HEK293 (cell line): ENCODE results near the gene PNLDC1.

Source experiments
- CTCF ChIA-PET: fragments of 350-600 bp; formaldehyde crosslinking; extraction: SDS; loops from one replicate; lab custom pipeline; 2021; ENCODE audit warnings: antibody characterized with exemption; lab: Yijun Ruan, JAX
- POLR2A ChIA-PET: fragments of 300-600 bp; formaldehyde crosslinking; extraction: SDS; loops from one replicate; lab custom pipeline; 2020; ENCODE audit warnings: antibody characterized with exemption, inconsistent platforms; lab: Yijun Ruan, JAX
- H3K27ac ChIP-seq: fragments of 200-500 bp; sonication (Bioruptor generic); 2 replicates; pipeline ENCODE4 v1.5.1; 2014; ENCODE audit warnings: low read depth, low read length, control low read depth, inconsistent platforms; ENCODE audit errors: extremely low read depth
- H3K36me3 ChIP-seq, 2 experiments: fragments of 200-500 bp in 1 of 2; sonication (Bioruptor generic) in 1 of 2; 1 replicate in 1 of 2; 2 replicates in 1 of 2; pipeline ENCODE4 v1.5.1; 2014 to 2017; ENCODE audit warnings: inconsistent platforms in 2 of 2, low read length in 2 of 2; ENCODE audit not compliant: control insufficient read depth in 2 of 2, insufficient read depth in 1 of 2
- H3K4me1 ChIP-seq: fragments of 200-500 bp; sonication (Bioruptor generic); 2 replicates; pipeline ENCODE4 v1.5.1; 2014; ENCODE audit warnings: mild to moderate bottlenecking, low read length, inconsistent platforms; ENCODE audit not compliant: control insufficient read depth, insufficient read depth
- H3K4me3 ChIP-seq: 2 replicates; pipeline ENCODE4 v1.5.1; 2011; ENCODE audit warnings: low read depth, mild to moderate bottlenecking, control low read depth, low read length, moderate library complexity
- H3K9me3 ChIP-seq: fragments of 200-500 bp; sonication (Bioruptor generic); 2 replicates; pipeline ENCODE4 v1.5.1; 2014; ENCODE audit warnings: low read depth, low read length, inconsistent platforms; ENCODE audit not compliant: control insufficient read depth, insufficient read depth
- MZF1 ChIP-seq: fragments of 450-650 bp; formaldehyde crosslinking; IDR thresholded peaks from 2 replicates; pipeline ENCODE4 v1.5.1; 2017; ENCODE audit warnings: missing biosample characterization, missing genetic modification characterization, borderline replicate concordance
- PATZ1 ChIP-seq: fragments of 450-650 bp; formaldehyde crosslinking; IDR thresholded peaks from 2 replicates; pipeline ENCODE4 v1.5.1; 2016; ENCODE audit warnings: missing biosample characterization, missing genetic modification characterization
- PRDM1 ChIP-seq: fragments of 450-650 bp; formaldehyde crosslinking; IDR thresholded peaks from 2 replicates; pipeline ENCODE4; 2016; ENCODE audit warnings: missing biosample characterization, missing genetic modification characterization
- SALL2 ChIP-seq: fragments of 450-650 bp; formaldehyde crosslinking; IDR thresholded peaks from 2 replicates; pipeline ENCODE4 v1.5.0; 2017; ENCODE audit warnings: missing biosample characterization, mild to moderate bottlenecking, missing genetic modification characterization, borderline replicate concordance
- ZBTB26 ChIP-seq: fragments of 450-650 bp; formaldehyde crosslinking; optimal IDR thresholded peaks from 2 replicates; pipeline ENCODE3; 2016; ENCODE audit warnings: missing biosample characterization, mild to moderate bottlenecking, missing genetic modification characterization
- ZNF10 ChIP-seq: fragments of 450-650 bp; formaldehyde crosslinking; IDR thresholded peaks from 2 replicates; pipeline ENCODE4 v1.5.1; 2017; ENCODE audit warnings: missing biosample characterization, missing genetic modification characterization
- ZNF239 ChIP-seq: fragments of 450-650 bp; formaldehyde crosslinking; IDR thresholded peaks from 2 replicates; pipeline ENCODE4 v1.5.1; 2016; ENCODE audit warnings: missing biosample characterization, missing genetic modification characterization
- ZNF26 ChIP-seq: fragments of 450-650 bp; formaldehyde crosslinking; IDR thresholded peaks from 2 replicates; pipeline ENCODE4 v1.5.1; 2016; ENCODE audit warnings: missing biosample characterization, missing genetic modification characterization
- ZNF280D ChIP-seq: fragments of 450-650 bp; formaldehyde crosslinking; IDR thresholded peaks from 2 replicates; pipeline ENCODE4 v1.5.1; 2016; ENCODE audit warnings: missing biosample characterization, missing genetic modification characterization
- ZNF341 ChIP-seq: fragments of 450-650 bp; formaldehyde crosslinking; IDR thresholded peaks from 2 replicates; pipeline ENCODE4; 2016; ENCODE audit warnings: low read depth, missing biosample characterization, missing genetic modification characterization
- ZNF391 ChIP-seq: fragments of 450-650 bp; formaldehyde crosslinking; IDR thresholded peaks from 2 replicates; pipeline ENCODE4 v1.5.1; 2016; ENCODE audit warnings: low read depth, missing biosample characterization, missing genetic modification characterization, borderline replicate concordance
- ZNF394 ChIP-seq: fragments of 450-650 bp; formaldehyde crosslinking; IDR thresholded peaks from 2 replicates; pipeline ENCODE4 v1.5.1; 2016; ENCODE audit warnings: missing biosample characterization, missing genetic modification characterization, mild to moderate bottlenecking, moderate library complexity, borderline replicate concordance
- ZNF488 ChIP-seq: fragments of 450-650 bp; formaldehyde crosslinking; IDR thresholded peaks from 2 replicates; pipeline ENCODE4 v1.5.1; 2016; ENCODE audit warnings: missing biosample characterization, missing genetic modification characterization
- ZNF530 ChIP-seq: fragments of 450-650 bp; formaldehyde crosslinking; IDR thresholded peaks from 2 replicates; pipeline ENCODE4 v1.5.1; 2016; ENCODE audit warnings: low read depth, missing biosample characterization, missing genetic modification characterization
- ZNF571 ChIP-seq: fragments of 450-650 bp; formaldehyde crosslinking; IDR thresholded peaks from 2 replicates; pipeline ENCODE4 v1.5.0; 2017; ENCODE audit warnings: missing biosample characterization, missing genetic modification characterization
- ZNF621 ChIP-seq: fragments of 450-650 bp; formaldehyde crosslinking; IDR thresholded peaks from 2 replicates; pipeline ENCODE4 v1.5.1; 2017; ENCODE audit warnings: missing biosample characterization, missing genetic modification characterization
- ZNF701 ChIP-seq: fragments of 450-650 bp; formaldehyde crosslinking; IDR thresholded peaks from 2 replicates; pipeline ENCODE4 v1.5.1; 2016; ENCODE audit warnings: missing biosample characterization, missing genetic modification characterization
- ZNF707 ChIP-seq: fragments of 450-650 bp; formaldehyde crosslinking; IDR thresholded peaks from 2 replicates; pipeline ENCODE4 v1.5.1; 2016; ENCODE audit warnings: missing biosample characterization, missing genetic modification characterization
- ZNF747 ChIP-seq: fragments of 450-650 bp; formaldehyde crosslinking; IDR thresholded peaks from 2 replicates; pipeline ENCODE4 v1.5.1; 2016; ENCODE audit warnings: missing biosample characterization, missing genetic modification characterization

Gene PNLDC1

GRCh38 chr6:159797554-159797953 is 2.5 kb upstream of the PNLDC1 start:
- Histone ChIP-seq H3K9me3 (no peaks in the 10 kb centered on the region), H3K27ac (no peak overlapping the region), H3K36me3 (peaks cover 42 to 69% of the 10 kb centered on the region in 2 experiments), H3K4me1 (no peaks in the 10 kb centered on the region), H3K4me3 (no peak overlapping the region)
- POLR2A ChIA-PET = interaction anchor here (1.6 kb wide), 1 partner anchor 8 kb away, joined by 7 read pairs; the partner anchor contains the start of genes MRPL18 and TCP1
- TF ChIP-seq ZNF707 (tag by site-specific recombination) = no peak
- TF ChIP-seq SALL2 (tag by site-specific recombination) = no peak
- CTCF ChIA-PET = no interaction called here

GRCh38 chr6:159801935-159802334 is 1.9 kb downstream of the PNLDC1 start:
- TF ChIP-seq ZNF391 (tag by site-specific recombination) (no peak), ZNF701 (tag by site-specific recombination) (no peak), ZBTB26 (tag by site-specific recombination) (no peak), ZNF394 (tag by site-specific recombination) (no peak), ZNF280D (tag by site-specific recombination) (no peak), ZNF747 (no peak), MZF1 (tag by site-specific recombination) (no peak)
- H3K9me3 ChIP-seq = no peaks in the 10 kb centered on the region
- no peak overlapping the region for H3K27ac ChIP-seq
- ChIA-PET CTCF (no interaction called here), POLR2A (no interaction called here)
- H3K36me3 ChIP-seq = peaks cover 13 to 30% of the 10 kb centered on the region in 2 experiments; a peak in 2 of 3 replicates
- no peak overlapping the region for H3K4me3 ChIP-seq
- no peaks in the 10 kb centered on the region for H3K4me1 ChIP-seq

GRCh38 chr6:159804504-159804903 is 4.4 kb downstream of the PNLDC1 start:
- Histone ChIP-seq H3K27ac (no peak overlapping the region), H3K9me3 (no peaks in the 10 kb centered on the region), H3K4me3 (no peak overlapping the region), H3K36me3 (peaks cover 0 to 4% of the 10 kb centered on the region in 2 experiments; a peak in 1 of 3 replicates), H3K4me1 (peaks cover 4% of the 10 kb centered on the region)
- CTCF ChIA-PET = interaction anchor here (0.6 kb wide), 1 partner anchor 84 kb away, joined by 4 read pairs; no protein-coding TSS in a partner anchor
- POLR2A ChIA-PET = no interaction called here
- TF ChIP-seq ZNF621 (tag by site-specific recombination) (no peak), ZNF239 (tag by site-specific recombination) (no peak), ZBTB26 (tag by site-specific recombination) (no peak), ZNF26 (tag by site-specific recombination) (no peak), ZNF10 (tag by site-specific recombination) (no peak), ZNF341 (tag by site-specific recombination) (no peak), ZNF488 (tag by site-specific recombination) (no peak), PATZ1 (no peak), ZNF530 (no peak), ZNF571 (tag by site-specific recombination) (no peak), PRDM1 (tag by site-specific recombination) (no peak)
